LNCaP clone FGC (cell line): Measurements from ENCODE around the gene CTXN1.

ENCODE experiments used
- DNase-seq: peaks from one replicate; pipeline ENCODE4 v3.0.0-alpha.2; 2011; ENCODE audit warnings: low read depth
- H3K4me3 ChIP-seq: 2 replicates; pipeline ENCODE4 v1.5.1; 2011; ENCODE audit warnings: mild to moderate bottlenecking, low read depth, low read length, control low read depth
- CTCF ChIP-seq: IDR thresholded peaks from 2 replicates; pipeline ENCODE4 v1.5.1; 2012; ENCODE audit warnings: mild to moderate bottlenecking; ENCODE audit not compliant: control insufficient read depth, insufficient read depth; ENCODE audit errors: extremely low read depth

The CTXN1 gene

DNA sequence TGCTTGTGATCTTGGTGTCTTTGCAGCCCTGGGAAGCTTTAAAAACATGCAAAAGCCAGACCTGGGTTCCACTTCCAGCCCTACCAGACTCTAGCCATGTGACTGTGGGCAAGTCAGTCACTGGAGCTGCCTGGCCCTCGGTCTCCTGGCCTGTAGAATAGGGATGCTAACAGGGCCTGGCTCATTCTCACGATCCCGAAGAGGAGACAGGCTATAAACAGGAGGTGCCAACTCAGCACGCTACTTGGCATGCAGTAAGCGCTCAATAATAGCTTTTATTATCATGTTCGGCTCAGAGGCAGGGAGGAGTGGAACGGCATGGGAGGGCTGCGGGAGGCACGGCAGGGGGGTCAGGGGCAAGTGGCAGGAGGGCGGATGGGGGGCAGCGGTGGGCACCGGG, 1.7 kb downstream of the CTXN1 start:
- no peak overlapping the region for H3K4me3 ChIP-seq
- DNase-seq: no peak
- TF ChIP-seq CTCF: no peak

DNA sequence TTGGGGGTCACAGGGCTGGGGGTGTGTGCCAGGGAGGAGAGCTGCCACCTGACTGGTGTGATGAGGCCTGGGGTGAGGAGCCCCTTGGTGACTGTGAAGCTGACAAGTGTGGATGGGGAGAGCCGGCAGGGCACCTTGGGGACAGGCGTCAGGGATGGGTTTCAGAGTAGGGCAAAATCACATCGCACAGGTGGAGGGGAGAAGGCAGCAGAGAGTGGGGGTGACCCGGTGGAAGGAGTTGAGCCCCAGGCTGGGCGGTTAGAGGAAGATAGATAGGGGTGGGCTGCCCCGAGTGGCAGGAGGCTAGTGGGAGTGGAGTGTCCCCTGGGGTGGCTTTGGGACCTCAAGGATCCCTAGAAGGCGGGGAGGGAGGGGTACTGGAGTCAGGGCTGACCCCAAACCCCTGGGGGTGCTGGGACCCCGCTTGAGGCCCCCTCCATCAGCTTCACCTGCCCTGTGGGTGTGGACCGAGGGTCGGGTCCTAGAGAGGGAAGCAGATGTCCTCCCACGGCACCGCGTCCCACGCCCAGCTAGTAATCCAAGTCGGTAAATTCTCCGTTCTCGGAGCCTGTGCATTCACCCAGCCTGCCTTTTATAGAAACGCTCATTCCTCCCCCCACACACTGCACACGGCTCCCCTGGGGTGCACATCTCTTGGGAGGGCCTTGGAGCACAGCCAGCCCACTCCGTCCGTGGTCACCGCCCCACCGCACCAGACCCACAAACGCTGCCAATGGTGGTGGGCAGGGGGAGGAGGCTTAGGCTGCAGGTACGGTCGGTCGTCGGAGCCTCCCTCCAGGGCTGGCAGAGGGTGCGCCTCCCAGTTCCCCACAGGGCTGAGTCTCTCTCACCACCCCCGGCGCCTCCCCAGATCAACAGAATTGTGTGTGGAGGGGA, 2.4 kb downstream of the CTXN1 start:
- no peak overlapping the region for H3K4me3 ChIP-seq
- DNase-seq: no peak
- no peak for TF ChIP-seq CTCF

GRCh38 chr19:7922836-7923195, 3.1 kb downstream of the CTXN1 start:
- no peak overlapping the region for H3K4me3 ChIP-seq
- no peak for TF ChIP-seq CTCF
- DNase-seq: no peak

DNA sequence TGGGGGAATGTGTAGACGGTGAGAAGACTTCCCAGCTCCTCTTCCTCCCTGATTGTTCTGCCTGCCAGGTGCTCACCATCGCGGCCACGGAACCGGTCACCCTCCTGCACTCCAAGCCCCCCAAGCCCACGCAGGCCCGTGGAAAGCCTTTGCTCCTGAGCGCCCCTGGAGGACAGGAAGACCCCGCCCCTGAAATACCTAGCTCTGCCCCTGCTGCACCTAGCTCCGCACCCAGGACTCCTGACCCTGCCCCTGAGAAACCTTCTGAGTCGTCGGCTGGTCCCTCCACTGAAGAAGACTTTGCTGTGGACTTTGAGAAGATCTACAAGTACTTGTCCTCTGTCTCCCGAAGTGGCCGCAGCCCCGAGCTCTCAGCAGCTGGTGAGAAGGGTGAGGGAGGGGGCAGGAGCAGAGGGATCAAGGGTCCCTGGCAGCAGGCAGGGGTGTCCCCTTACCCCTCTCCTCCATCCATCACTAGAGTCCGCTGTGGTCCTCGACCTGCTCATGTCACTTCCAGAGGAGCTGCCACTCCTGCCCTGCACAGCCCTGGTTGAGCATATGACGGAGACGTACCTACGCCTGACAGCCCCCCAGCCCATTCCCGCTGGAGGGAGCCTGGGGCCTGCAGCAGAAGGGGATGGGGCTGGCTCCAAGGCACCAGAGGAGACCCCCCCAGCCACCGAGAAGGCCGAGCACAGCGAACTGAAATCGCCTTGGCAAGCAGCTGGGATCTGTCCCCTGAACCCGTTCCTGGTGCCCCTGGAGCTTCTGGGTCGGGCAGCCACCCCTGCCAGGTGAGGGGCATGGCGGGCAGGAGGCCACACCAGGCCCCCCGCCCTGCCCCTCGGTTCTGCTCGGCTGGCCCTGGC, 3.7 kb downstream of the CTXN1 start:
- H3K4me3 ChIP-seq: peak overlapping the region; percentile 77
- DNase-seq: no peak
- TF ChIP-seq CTCF: no peak

DNA sequence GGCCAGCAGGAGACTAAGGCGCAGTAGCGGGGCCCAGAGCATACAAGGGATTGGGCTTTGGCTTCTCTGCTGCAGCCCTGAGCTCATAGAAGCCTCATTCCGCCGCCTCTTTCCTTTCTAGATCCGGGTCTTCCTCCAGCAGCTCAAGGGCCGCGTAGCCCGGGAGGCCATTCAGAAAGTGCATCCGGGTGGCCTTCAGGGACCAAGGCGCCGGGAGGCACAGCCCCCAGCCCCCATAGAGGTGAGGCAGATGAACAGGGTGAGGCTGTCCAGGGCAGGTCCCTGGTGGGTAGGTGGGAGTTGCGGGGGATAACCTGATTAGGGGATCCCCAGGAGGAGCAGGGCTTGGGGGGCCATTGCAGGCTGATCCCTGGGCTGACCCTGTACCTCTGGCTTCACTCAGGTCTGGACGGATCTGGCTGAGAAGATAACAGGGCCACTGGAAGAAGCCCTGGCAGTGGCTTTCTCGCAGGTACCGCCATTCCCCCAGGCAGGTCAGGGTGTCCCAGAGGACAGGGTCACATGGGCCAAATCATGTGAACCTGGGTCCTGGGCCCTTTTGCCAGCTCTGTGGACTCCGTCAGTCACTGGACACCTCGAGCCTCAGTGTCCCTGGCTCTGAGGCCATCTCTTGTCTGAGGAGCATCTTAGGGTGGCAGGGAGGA, 4.5 kb downstream of the CTXN1 start:
- no peak for DNase-seq
- TF ChIP-seq CTCF: no peak
- peak overlapping the region; percentile 77 for H3K4me3 ChIP-seq

- peak overlapping the region; percentile 77 for H3K4me3 ChIP-seq
- no peak for TF ChIP-seq CTCF
- DNase-seq: peak; percentile 85
Observed at GRCh38 chr19:7920519-7921301, 5.2 kb downstream of the CTXN1 start.
